Liver (tissue), 3 donors: ENCODE results near the gene ACTN1.

Source experiments
- CTCF ChIP-seq: fragments of 150-350 bp; IDR thresholded peaks from 2 replicates; pipeline ENCODE4 v1.5.1; 2017; ENCODE audit warnings: improper control_type of control experiment, low read depth, low read length; ENCODE audit not compliant: missing input control
- FOXA2 ChIP-seq: IDR thresholded peaks from 2 replicates; pipeline ENCODE4 v1.6.1; 2016; ENCODE audit warnings: antibody characterized with exemption
- JUND ChIP-seq, 2 donors: IDR thresholded peaks; 2 replicates each; pipeline ENCODE4 v1.6.1; 2016; ENCODE audit warnings: antibody characterized with exemption in 2 of 2
- RXRA ChIP-seq, 2 donors: IDR thresholded peaks; 2 replicates each; pipeline ENCODE4 v1.6.1; 2017 to 2018; ENCODE audit warnings: antibody characterized with exemption in 2 of 2, mild to moderate bottlenecking in 1 of 2
- TF ChIP-seq, protein P1 (sequence below): IDR thresholded peaks from 2 replicates; pipeline ENCODE4 v1.6.1; 2016; ENCODE audit warnings: antibody characterized with exemption, mild to moderate bottlenecking
- donor health status: healthy.
- donor health status: healthy.

- TF ChIP-seq, protein P1, sequence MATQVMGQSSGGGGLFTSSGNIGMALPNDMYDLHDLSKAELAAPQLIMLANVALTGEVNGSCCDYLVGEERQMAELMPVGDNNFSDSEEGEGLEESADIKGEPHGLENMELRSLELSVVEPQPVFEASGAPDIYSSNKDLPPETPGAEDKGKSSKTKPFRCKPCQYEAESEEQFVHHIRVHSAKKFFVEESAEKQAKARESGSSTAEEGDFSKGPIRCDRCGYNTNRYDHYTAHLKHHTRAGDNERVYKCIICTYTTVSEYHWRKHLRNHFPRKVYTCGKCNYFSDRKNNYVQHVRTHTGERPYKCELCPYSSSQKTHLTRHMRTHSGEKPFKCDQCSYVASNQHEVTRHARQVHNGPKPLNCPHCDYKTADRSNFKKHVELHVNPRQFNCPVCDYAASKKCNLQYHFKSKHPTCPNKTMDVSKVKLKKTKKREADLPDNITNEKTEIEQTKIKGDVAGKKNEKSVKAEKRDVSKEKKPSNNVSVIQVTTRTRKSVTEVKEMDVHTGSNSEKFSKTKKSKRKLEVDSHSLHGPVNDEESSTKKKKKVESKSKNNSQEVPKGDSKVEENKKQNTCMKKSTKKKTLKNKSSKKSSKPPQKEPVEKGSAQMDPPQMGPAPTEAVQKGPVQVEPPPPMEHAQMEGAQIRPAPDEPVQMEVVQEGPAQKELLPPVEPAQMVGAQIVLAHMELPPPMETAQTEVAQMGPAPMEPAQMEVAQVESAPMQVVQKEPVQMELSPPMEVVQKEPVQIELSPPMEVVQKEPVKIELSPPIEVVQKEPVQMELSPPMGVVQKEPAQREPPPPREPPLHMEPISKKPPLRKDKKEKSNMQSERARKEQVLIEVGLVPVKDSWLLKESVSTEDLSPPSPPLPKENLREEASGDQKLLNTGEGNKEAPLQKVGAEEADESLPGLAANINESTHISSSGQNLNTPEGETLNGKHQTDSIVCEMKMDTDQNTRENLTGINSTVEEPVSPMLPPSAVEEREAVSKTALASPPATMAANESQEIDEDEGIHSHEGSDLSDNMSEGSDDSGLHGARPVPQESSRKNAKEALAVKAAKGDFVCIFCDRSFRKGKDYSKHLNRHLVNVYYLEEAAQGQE, result no peak
- no peak for TF ChIP-seq RXRA (IDR thresholded peaks at IDR 0.05)
- TF ChIP-seq CTCF, result no peak
- TF ChIP-seq JUND (IDR thresholded peaks at IDR 0.05), result no peak
- TF ChIP-seq FOXA2, result no peak
Observed at GRCh38 chr14:68908803-68909202, 70.3 kb downstream of the ACTN1 start.
